Activated CD8-positive, alpha-beta T cell treated with anti-CD3 and anti-CD28 coated beads for 36 hours (primary cell): ENCODE results near the gene TNS1. TPM values are rescaled to one million over a fixed set of nuclear protein-coding genes. Genes with fewer than 3 reads are reported as not detected.

Experiments used
- ATAC-seq: fragments of 200-7000 bp; cut with Tn5 transposase; one replicate; pipeline ENCODE4 v1.10.0; 2021; ENCODE audit warnings: mild to moderate bottlenecking, moderate library complexity
- CTCF ChIA-PET: fragments of 350-600 bp; sonication (Branson Sonifier 250); formaldehyde crosslinking; loops from one replicate; lab custom pipeline; 2021; ENCODE audit warnings: antibody characterized with exemption; lab: Charles Lee
- POLR2A ChIA-PET: fragments of 350-600 bp; sonication (Branson Sonifier 250); formaldehyde crosslinking; loops from one replicate; lab custom pipeline; 2021; ENCODE audit warnings: antibody characterized with exemption; lab: Charles Lee
- DNase-seq: peaks from one replicate; pipeline ENCODE4 v3.0.0-alpha.2; 2020
- H3K27ac Mint-ChIP-seq: one replicate; pipeline ENCODE4 v1.8.0; 2021; ENCODE audit warnings: mild to moderate bottlenecking, mixed read lengths
- H3K27me3 Mint-ChIP-seq: one replicate; pipeline ENCODE4 v1.8.0; 2021; ENCODE audit warnings: mixed read lengths
- H3K36me3 Mint-ChIP-seq: one replicate; pipeline ENCODE4 v1.8.0; 2021; ENCODE audit warnings: low read depth, mixed read lengths
- H3K4me1 Mint-ChIP-seq: one replicate; pipeline ENCODE4 v1.8.0; 2021; ENCODE audit warnings: low read depth, mixed read lengths
- H3K4me3 Mint-ChIP-seq: one replicate; pipeline ENCODE4 v1.8.0; 2021; ENCODE audit warnings: mild to moderate bottlenecking, moderate library complexity, mixed read lengths
- H3K9me3 Mint-ChIP-seq: one replicate; pipeline ENCODE4 v1.8.0; 2021; ENCODE audit warnings: mixed read lengths
- CTCF ChIP-seq: fragments of 200-600 bp; IDR thresholded peaks from one replicate; pipeline ENCODE4 v1.8.0; 2022; ENCODE audit warnings: antibody characterized with exemption, mild to moderate bottlenecking
- intact Hi-C: fragments of 100-400 bp; cut with micrococcal nuclease; formaldehyde crosslinking; loops from one replicate; pipeline ENCODE4 v1.10.0; 2022
- microRNA-seq: library from miRNA; unstranded; fragments of <30 nt; microRNA quantifications from one replicate; pipeline ENCODE4 v1.2.0, GENCODE V29; 2022; ENCODE audit warnings: borderline microRNAs expressed, borderline replicate concordance
- total RNA-seq, 2 experiments: library from RNA; stranded (reverse); gene quantifications; one replicate each; pipeline ENCODE4 v1.2.3, GENCODE V29; 2021

TNS1 gene
- total RNA-seq, 2 experiments from 2014 or later, result 1.8 to 2.0 TPM

GRCh38 chr2:217751952-217752351 lies 250.8 kb downstream of the TNS1 start:
- Mint-ChIP-seq H3K27me3 (no peaks in the 10 kb centered on the region), H3K4me3 (no peak overlapping the region), H3K4me1 (peaks cover 29% of the 10 kb centered on the region), H3K27ac (peak overlapping the region; percentile 35), H3K9me3 (no peaks in the 10 kb centered on the region), H3K36me3 (no peaks in the 10 kb centered on the region)
- CTCF ChIA-PET, result no interaction called here
- TF ChIP-seq CTCF, result no peak
- intact Hi-C loops, result loop anchor here (10.0 kb wide), 2 partner anchors 97 to 527 kb away; no protein-coding TSS in a partner anchor
- POLR2A ChIA-PET, result interaction anchor here (1.0 kb wide), 1 partner anchor 10 kb away, joined by 4 read pairs; no protein-coding TSS in a partner anchor
- DNase-seq (no peak), ATAC-seq (no peak)

- Mint-ChIP-seq H3K27me3 (no peaks in the 10 kb centered on the region), H3K9me3 (no peaks in the 10 kb centered on the region), H3K4me1 (peaks cover 23% of the 10 kb centered on the region), H3K27ac (no peak overlapping the region), H3K36me3 (no peaks in the 10 kb centered on the region), H3K4me3 (no peak overlapping the region)
- ChIA-PET POLR2A (no interaction called here), CTCF (no interaction called here)
- no peak for ATAC-seq
- intact Hi-C loops, result loop anchor here (10.0 kb wide), 2 partner anchors 96 to 526 kb away; no protein-coding TSS in a partner anchor
- DNase-seq, result no peak
- TF ChIP-seq CTCF, result no peak
Observed at GRCh38 chr2:217751192-217751591, 251.6 kb downstream of the TNS1 start.

Small RNA genes within 50 kb of the gene (microRNA-seq; reads per million reads assigned to microRNA genes)
- not detected for gene MIR6809

Other genes starting within 250 kb of the TNS1 start
- under 1 TPM; 0.76 to 0.88 TPM for gene RUFY4, start 66.3 kb upstream of the TNS1 start, total RNA-seq
- gene CXCR2, start 123.0 kb upstream of the TNS1 start, total RNA-seq, result under 1 TPM; 0.22 to 0.27 TPM
- gene CXCR1, start 164.0 kb upstream of the TNS1 start, total RNA-seq, result not detected
- gene ARPC2, start 214.2 kb upstream of the TNS1 start, total RNA-seq, result 100 to 1,000 TPM; 636 to 644 TPM